Measurements from ENCODE around the gene AIPL1.

DNA sequence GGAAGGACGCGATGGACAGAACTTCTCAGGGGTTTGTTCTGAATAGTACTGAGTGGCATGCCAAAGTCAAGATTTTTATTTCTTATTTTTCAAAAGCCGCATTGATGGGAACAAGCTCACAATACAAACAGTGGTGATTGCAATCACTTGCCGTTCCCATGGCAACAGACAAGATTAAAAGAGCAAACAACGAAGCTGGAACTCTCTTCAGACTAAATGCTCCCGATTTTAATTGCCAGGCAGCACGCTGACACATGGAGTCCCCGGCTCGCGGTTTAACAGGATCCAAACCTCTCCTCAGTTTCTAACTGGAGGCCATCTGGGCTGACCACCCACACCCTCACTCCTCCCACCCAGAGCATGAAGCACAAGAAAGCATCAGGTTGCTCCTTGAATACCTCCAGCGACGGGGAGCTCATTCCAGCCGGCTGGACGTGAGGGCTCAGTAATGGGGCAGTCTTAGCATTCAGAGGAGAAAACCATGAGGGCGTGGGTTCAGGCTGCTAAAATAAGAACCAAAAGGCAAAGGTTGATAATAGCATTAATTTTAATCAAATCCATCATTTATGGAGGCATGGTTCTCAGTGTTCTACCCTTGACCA is 41.5 kb downstream of the AIPL1 start:
- TF ChIP-seq, protein P1, sequence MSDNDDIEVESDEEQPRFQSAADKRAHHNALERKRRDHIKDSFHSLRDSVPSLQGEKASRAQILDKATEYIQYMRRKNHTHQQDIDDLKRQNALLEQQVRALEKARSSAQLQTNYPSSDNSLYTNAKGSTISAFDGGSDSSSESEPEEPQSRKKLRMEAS (IDR thresholded peaks at IDR 0.05; ENCODE audit: low read depth, low read length), result no peak
- TF ChIP-seq, protein P2, sequence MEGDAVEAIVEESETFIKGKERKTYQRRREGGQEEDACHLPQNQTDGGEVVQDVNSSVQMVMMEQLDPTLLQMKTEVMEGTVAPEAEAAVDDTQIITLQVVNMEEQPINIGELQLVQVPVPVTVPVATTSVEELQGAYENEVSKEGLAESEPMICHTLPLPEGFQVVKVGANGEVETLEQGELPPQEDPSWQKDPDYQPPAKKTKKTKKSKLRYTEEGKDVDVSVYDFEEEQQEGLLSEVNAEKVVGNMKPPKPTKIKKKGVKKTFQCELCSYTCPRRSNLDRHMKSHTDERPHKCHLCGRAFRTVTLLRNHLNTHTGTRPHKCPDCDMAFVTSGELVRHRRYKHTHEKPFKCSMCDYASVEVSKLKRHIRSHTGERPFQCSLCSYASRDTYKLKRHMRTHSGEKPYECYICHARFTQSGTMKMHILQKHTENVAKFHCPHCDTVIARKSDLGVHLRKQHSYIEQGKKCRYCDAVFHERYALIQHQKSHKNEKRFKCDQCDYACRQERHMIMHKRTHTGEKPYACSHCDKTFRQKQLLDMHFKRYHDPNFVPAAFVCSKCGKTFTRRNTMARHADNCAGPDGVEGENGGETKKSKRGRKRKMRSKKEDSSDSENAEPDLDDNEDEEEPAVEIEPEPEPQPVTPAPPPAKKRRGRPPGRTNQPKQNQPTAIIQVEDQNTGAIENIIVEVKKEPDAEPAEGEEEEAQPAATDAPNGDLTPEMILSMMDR (IDR thresholded peaks at IDR 0.05; ENCODE audit: low read depth, low read length), result no peak
- TF ChIP-seq POLR2A (IDR thresholded peaks at IDR 0.05; ENCODE audit: extremely low read depth, insufficient read length), result no peak
